Parathyroid adenoma (tissue), 2 donors: ENCODE data around the gene AGAP1.

Source experiments
- H2AFZ ChIP-seq: fragments of 300-600 bp; sonication (generic); one replicate; pipeline ENCODE4 v1.7.0; 2017; ENCODE audit warnings: antibody characterized with exemption, mild to moderate bottlenecking
- H3K27ac ChIP-seq: fragments of 300-600 bp; sonication (generic); one replicate; pipeline ENCODE4 v1.7.0; 2017
- H3K27me3 ChIP-seq: fragments of 300-600 bp; sonication (generic); one replicate; pipeline ENCODE4 v1.7.0; 2017; ENCODE audit warnings: low read length; ENCODE audit not compliant: control insufficient read depth, insufficient read depth
- H3K36me3 ChIP-seq: fragments of 300-600 bp; sonication (generic); one replicate; pipeline ENCODE4 v1.7.0; 2017; ENCODE audit warnings: low read length; ENCODE audit not compliant: control insufficient read depth, insufficient read depth
- H3K4me1 ChIP-seq: fragments of 300-600 bp; sonication (generic); one replicate; pipeline ENCODE4 v1.7.0; 2017; ENCODE audit warnings: control low read depth
- H3K4me2 ChIP-seq: fragments of 300-600 bp; sonication (generic); one replicate; pipeline ENCODE4 v1.7.0; 2017; ENCODE audit warnings: low read length
- H3K4me3 ChIP-seq: fragments of 300-600 bp; sonication (generic); one replicate; pipeline ENCODE4 v1.7.0; 2017; ENCODE audit warnings: low read depth, low read length
- H3K79me2 ChIP-seq: fragments of 300-600 bp; sonication (generic); one replicate; pipeline ENCODE4 v1.7.0; 2017; ENCODE audit warnings: control low read depth
- H3K9ac ChIP-seq: fragments of 300-600 bp; sonication (generic); one replicate; pipeline ENCODE4 v1.7.0; 2017; ENCODE audit warnings: mild to moderate bottlenecking
- H3K9me3 ChIP-seq: fragments of 300-600 bp; sonication (generic); one replicate; pipeline ENCODE4 v1.7.0; 2017; ENCODE audit warnings: low read length; ENCODE audit not compliant: control insufficient read depth
- TF ChIP-seq, protein P1 (sequence below): fragments of 300-600 bp; sonication (generic); IDR thresholded peaks from one replicate; pipeline ENCODE4 v1.7.0; 2017; ENCODE audit warnings: antibody characterized with exemption, mild to moderate bottlenecking
- donor health status: primary hyperparathyroidism.

AGAP1 gene

GRCh38 chr2:235505181-235505741 is 11.4 kb downstream of the AGAP1 start:
- Histone ChIP-seq H3K9me3 (no peaks in the 10 kb centered on the region), H3K79me2 (peaks cover 69% of the 10 kb centered on the region), H3K4me3 (no peak overlapping the region), H2AFZ (no peak overlapping the region), H3K4me2 (no peak overlapping the region), H3K27me3 (no peaks in the 10 kb centered on the region), H3K4me1 (peaks cover 7% of the 10 kb centered on the region), H3K27ac (no peak overlapping the region), H3K36me3 (no peaks in the 10 kb centered on the region), H3K9ac (no peak overlapping the region)
- TF ChIP-seq, protein P1, sequence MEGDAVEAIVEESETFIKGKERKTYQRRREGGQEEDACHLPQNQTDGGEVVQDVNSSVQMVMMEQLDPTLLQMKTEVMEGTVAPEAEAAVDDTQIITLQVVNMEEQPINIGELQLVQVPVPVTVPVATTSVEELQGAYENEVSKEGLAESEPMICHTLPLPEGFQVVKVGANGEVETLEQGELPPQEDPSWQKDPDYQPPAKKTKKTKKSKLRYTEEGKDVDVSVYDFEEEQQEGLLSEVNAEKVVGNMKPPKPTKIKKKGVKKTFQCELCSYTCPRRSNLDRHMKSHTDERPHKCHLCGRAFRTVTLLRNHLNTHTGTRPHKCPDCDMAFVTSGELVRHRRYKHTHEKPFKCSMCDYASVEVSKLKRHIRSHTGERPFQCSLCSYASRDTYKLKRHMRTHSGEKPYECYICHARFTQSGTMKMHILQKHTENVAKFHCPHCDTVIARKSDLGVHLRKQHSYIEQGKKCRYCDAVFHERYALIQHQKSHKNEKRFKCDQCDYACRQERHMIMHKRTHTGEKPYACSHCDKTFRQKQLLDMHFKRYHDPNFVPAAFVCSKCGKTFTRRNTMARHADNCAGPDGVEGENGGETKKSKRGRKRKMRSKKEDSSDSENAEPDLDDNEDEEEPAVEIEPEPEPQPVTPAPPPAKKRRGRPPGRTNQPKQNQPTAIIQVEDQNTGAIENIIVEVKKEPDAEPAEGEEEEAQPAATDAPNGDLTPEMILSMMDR, result no peak

- peaks cover 7% of the 10 kb centered on the region for H3K4me1 ChIP-seq
Observed at GRCh38 chr2:235506291-235506996, 12.6 kb downstream of the AGAP1 start.

DNA sequence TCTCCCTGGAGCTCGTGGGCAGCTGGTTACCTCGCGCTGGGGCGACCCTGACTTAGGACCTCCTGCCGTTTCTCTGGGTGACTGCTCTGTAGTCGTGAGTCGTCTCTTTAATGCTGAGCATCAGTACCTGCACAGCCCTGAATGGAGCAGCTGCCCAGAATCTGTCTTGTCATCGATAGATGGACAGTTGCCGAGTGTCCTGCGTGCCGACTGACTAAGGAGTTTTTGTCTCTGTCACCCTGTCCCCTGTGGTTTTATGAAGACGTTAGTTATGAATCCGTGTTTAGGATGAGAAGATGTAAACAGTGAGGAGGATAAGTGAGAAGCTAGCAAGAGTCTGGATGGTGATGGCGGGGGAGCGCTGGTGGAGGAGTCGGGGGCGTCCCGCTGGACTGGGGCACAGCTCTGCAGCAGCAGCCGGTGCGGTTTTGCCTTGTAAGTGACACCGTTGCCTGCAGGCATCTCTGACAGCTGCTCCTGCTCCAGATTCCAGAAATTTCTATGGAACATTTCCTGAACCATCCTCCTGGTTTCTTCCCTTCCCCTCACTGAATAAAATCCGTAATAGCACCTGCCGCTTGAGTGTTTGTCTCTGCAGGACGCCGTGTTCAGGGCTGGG is 13.3 kb downstream of the AGAP1 start:
- H3K27ac ChIP-seq, result no peak overlapping the region
- H3K27me3 ChIP-seq, result no peaks in the 10 kb centered on the region
- TF ChIP-seq, protein P1, result no peak
- peaks cover 69% of the 10 kb centered on the region for H3K79me2 ChIP-seq
- H3K36me3 ChIP-seq, result no peaks in the 10 kb centered on the region
- no peaks in the 10 kb centered on the region for H3K9me3 ChIP-seq
- H3K4me2 ChIP-seq, result no peak overlapping the region
- no peak overlapping the region for H3K9ac ChIP-seq
- no peak overlapping the region for H2AFZ ChIP-seq
- H3K4me3 ChIP-seq, result no peak overlapping the region
- peaks cover 7% of the 10 kb centered on the region for H3K4me1 ChIP-seq

More at GRCh38 chr2:235506291-235506996, 12.6 kb downstream of the AGAP1 start:
- TF ChIP-seq, protein P1, result no peak
- H3K79me2 ChIP-seq, result peaks cover 68% of the 10 kb centered on the region
- no peaks in the 10 kb centered on the region for H3K36me3 ChIP-seq
- no peak overlapping the region for H3K4me3 ChIP-seq
- no peak overlapping the region for H3K4me2 ChIP-seq
- no peak overlapping the region for H3K27ac ChIP-seq
- no peak overlapping the region for H3K9ac ChIP-seq
- H3K27me3 ChIP-seq, result no peaks in the 10 kb centered on the region
- no peak overlapping the region for H2AFZ ChIP-seq
- H3K9me3 ChIP-seq, result no peaks in the 10 kb centered on the region

DNA sequence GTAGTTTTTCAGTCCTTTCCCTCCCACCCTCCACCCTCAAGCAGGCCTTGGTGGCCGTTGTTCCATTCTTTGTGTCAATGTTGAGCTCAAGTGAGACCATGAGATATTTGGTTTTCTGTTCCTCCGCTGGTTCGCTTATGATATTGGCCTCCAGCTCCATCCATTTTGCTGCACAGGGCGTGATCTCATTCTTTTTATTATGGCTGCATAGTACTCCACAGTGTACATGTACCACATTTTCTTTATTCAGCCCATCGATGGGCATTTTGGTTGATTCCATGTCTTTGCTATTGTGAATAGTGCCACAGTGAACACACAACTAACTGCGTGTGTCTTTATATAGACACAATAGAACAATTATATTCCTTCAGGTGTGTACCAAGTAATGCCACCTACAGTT is 14.1 kb downstream of the AGAP1 start:
- Histone ChIP-seq H3K4me3 (no peak overlapping the region), H3K36me3 (no peaks in the 10 kb centered on the region), H3K79me2 (peaks cover 74% of the 10 kb centered on the region), H3K27me3 (no peaks in the 10 kb centered on the region), H3K4me1 (peaks cover 7% of the 10 kb centered on the region), H3K27ac (no peak overlapping the region), H3K9me3 (no peaks in the 10 kb centered on the region), H3K4me2 (no peak overlapping the region), H3K9ac (no peak overlapping the region), H2AFZ (no peak overlapping the region)
- TF ChIP-seq, protein P1, result no peak
